IPS-20b (cell line): ENCODE measurements around the gene CCN5.

Experiments
- H3K27ac ChIP-seq: one replicate; pipeline ENCODE4 v1.5.1; 2013; ENCODE audit warnings: low read length
- H3K27me3 ChIP-seq: 2 replicates; pipeline ENCODE4 v1.6.1; 2013; ENCODE audit warnings: mild to moderate bottlenecking, low read length, inconsistent platforms; ENCODE audit not compliant: insufficient read depth
- H3K36me3 ChIP-seq: 2 replicates; pipeline ENCODE4 v1.6.1; 2013; ENCODE audit warnings: low read depth, mild to moderate bottlenecking, inconsistent platforms, low read length, moderate library complexity; ENCODE audit not compliant: insufficient read depth
- H3K4me1 ChIP-seq: 2 replicates; pipeline ENCODE4 v1.6.1; 2013; ENCODE audit warnings: mild to moderate bottlenecking, control low read depth, inconsistent platforms, low read length, moderate library complexity; ENCODE audit not compliant: insufficient read depth
- H3K4me3 ChIP-seq: 2 replicates; pipeline ENCODE4 v1.5.1; 2013; ENCODE audit warnings: mild to moderate bottlenecking, low read length, inconsistent platforms
- H3K9ac ChIP-seq: 2 replicates; pipeline ENCODE4 v1.6.1; 2013; ENCODE audit warnings: low read depth, mild to moderate bottlenecking, inconsistent platforms, low read length, moderate library complexity
- H3K9me3 ChIP-seq: 2 replicates; pipeline ENCODE4 v1.6.1; 2013; ENCODE audit warnings: mild to moderate bottlenecking, low read depth, low read length, inconsistent platforms; ENCODE audit not compliant: insufficient read depth

The CCN5 gene

GRCh38 chr20:44733341-44734069, 18.3 kb downstream of the CCN5 start:
- Histone ChIP-seq H3K4me1 (peaks cover 10% of the 10 kb centered on the region; the same call in 1 of the 2 replicates), H3K9ac (no peak overlapping the region), H3K9me3 (no peaks in the 10 kb centered on the region), H3K27ac (no peak overlapping the region), H3K4me3 (no peak overlapping the region), H3K36me3 (no peaks in the 10 kb centered on the region), H3K27me3 (no peaks in the 10 kb centered on the region)

GRCh38 chr20:44734938-44735337, 19.8 kb downstream of the CCN5 start:
- H3K27ac ChIP-seq: no peak overlapping the region
- no peak overlapping the region for H3K4me3 ChIP-seq
- no peaks in the 10 kb centered on the region for H3K4me1 ChIP-seq

GRCh38 chr20:44735816-44736169, 20.6 kb downstream of the CCN5 start:
- H3K4me1 ChIP-seq: no peaks in the 10 kb centered on the region
- H3K27ac ChIP-seq: no peak overlapping the region
- H3K9me3 ChIP-seq: no peaks in the 10 kb centered on the region
- H3K27me3 ChIP-seq: no peaks in the 10 kb centered on the region
- no peak overlapping the region for H3K9ac ChIP-seq
- no peaks in the 10 kb centered on the region for H3K36me3 ChIP-seq
- H3K4me3 ChIP-seq: no peak overlapping the region

More at GRCh38 chr20:44734938-44735337, 19.8 kb downstream of the CCN5 start:
- no peaks in the 10 kb centered on the region for H3K27me3 ChIP-seq
- no peaks in the 10 kb centered on the region for H3K9me3 ChIP-seq
- H3K9ac ChIP-seq: no peak overlapping the region
- no peaks in the 10 kb centered on the region for H3K36me3 ChIP-seq

GRCh38 chr20:44736170-44737021, 21.2 kb downstream of the CCN5 start:
- no peaks in the 10 kb centered on the region for H3K36me3 ChIP-seq
- no peaks in the 10 kb centered on the region for H3K4me1 ChIP-seq
- H3K4me3 ChIP-seq: no peak overlapping the region
- no peak overlapping the region for H3K27ac ChIP-seq
- no peaks in the 10 kb centered on the region for H3K9me3 ChIP-seq
- no peak overlapping the region for H3K9ac ChIP-seq
- 0 out of 2 replicates have a peak, but pooled peaks cover 2% of the 10 kb centered on the region for H3K27me3 ChIP-seq

- Histone ChIP-seq H3K4me3 (no peak overlapping the region), H3K9me3 (no peaks in the 10 kb centered on the region), H3K36me3 (no peaks in the 10 kb centered on the region), H3K9ac (no peak overlapping the region), H3K27me3 (peaks cover 10% of the 10 kb centered on the region), H3K4me1 (no peaks in the 10 kb centered on the region), H3K27ac (no peak overlapping the region)
Measured at GRCh38 chr20:44737116-44737515, 21.9 kb downstream of the CCN5 start.

GRCh38 chr20:44738813-44739477, 23.8 kb downstream of the CCN5 start:
- no peaks in the 10 kb centered on the region for H3K9me3 ChIP-seq
- no peak overlapping the region for H3K27ac ChIP-seq
- H3K9ac ChIP-seq: no peak overlapping the region
- no peaks in the 10 kb centered on the region for H3K4me1 ChIP-seq
- peaks cover 27% of the 10 kb centered on the region for H3K27me3 ChIP-seq
- H3K4me3 ChIP-seq: peak overlapping the region; percentile 33; the same call in 1 of the 2 replicates
- no peaks in the 10 kb centered on the region for H3K36me3 ChIP-seq

DNA sequence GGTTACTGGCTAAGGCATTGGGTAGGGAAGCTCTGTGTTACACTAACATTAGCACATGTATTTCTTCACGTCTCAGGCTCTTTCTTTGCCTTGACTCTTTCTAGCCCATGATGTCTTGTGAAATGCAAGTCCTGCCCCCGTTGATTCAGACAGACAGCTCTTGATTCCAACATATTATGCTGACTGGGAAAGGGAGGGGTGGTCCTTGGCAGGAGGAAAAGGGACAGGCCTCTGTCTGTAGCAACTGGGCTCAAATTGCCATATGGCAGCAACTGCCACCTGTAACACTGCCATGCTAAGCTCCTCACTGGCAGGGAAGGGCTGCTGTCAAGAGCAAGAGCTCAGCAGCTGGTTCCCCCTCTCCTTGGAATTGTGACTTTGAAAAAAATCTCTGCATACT, 24.8 kb downstream of the CCN5 start:
- H3K4me3 ChIP-seq: no peak overlapping the region
- H3K36me3 ChIP-seq: no peaks in the 10 kb centered on the region
- no peaks in the 10 kb centered on the region for H3K4me1 ChIP-seq
- no peak overlapping the region for H3K27ac ChIP-seq
- peaks cover 37% of the 10 kb centered on the region for H3K27me3 ChIP-seq
- H3K9ac ChIP-seq: no peak overlapping the region
- no peaks in the 10 kb centered on the region for H3K9me3 ChIP-seq

GRCh38 chr20:44742304-44743079, 27.3 kb downstream of the CCN5 start:
- Histone ChIP-seq H3K4me1 (peaks cover 6% of the 10 kb centered on the region; the same call in 1 of the 2 replicates), H3K36me3 (no peaks in the 10 kb centered on the region), H3K9ac (no peak overlapping the region), H3K27me3 (peaks cover 61% of the 10 kb centered on the region), H3K4me3 (no peak overlapping the region), H3K9me3 (no peaks in the 10 kb centered on the region), H3K27ac (no peak overlapping the region)

DNA sequence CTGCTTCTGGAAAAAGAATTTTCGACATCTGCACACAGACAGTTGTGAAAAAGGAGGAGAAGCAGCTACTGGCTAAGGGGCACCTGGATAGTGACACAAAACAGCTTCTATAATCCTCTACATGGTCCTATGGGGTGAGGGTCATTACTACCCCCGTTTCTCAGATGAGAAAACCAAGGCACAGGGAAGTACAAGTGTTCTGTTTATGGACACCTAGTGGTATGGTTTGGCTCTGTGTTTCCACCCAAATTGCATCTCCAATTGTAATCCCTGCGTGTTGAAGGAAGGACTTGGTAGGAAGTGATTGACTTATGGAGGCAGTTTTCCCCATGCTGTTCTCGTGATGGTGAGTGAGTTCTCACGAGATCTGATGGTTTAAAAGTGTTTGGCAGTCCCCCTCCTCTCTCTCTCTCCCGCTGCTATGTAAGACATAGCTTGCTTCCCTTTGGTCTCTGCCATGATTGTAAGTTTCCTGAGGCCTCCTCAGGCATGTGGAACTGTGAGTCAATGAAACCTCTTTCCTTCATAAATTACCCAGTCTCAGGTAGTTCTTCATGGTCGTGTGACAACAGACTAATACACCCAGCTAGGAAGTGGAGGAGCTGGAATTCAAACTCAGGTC, 28.0 kb downstream of the CCN5 start:
- Histone ChIP-seq H3K9me3 (no peaks in the 10 kb centered on the region), H3K27me3 (peaks cover 61% of the 10 kb centered on the region), H3K4me3 (no peak overlapping the region), H3K36me3 (no peaks in the 10 kb centered on the region), H3K9ac (no peak overlapping the region), H3K27ac (no peak overlapping the region), H3K4me1 (peaks cover 6% of the 10 kb centered on the region; the same call in 1 of the 2 replicates)

GRCh38 chr20:44743916-44744655, 28.9 kb downstream of the CCN5 start:
- H3K27ac ChIP-seq: no peak overlapping the region
- H3K9me3 ChIP-seq: no peaks in the 10 kb centered on the region
- peaks cover 6% of the 10 kb centered on the region; the same call in 1 of the 2 replicates for H3K4me1 ChIP-seq
- H3K36me3 ChIP-seq: no peaks in the 10 kb centered on the region
- no peak overlapping the region for H3K9ac ChIP-seq
- no peak overlapping the region for H3K4me3 ChIP-seq
- H3K27me3 ChIP-seq: peaks cover 61% of the 10 kb centered on the region
